Posterior cingulate gyrus (tissue), 11 donors: ENCODE measurements around the gene GDNF.
"Not testable (repeated sequence)": the region's sequence is repeated elsewhere in the genome, so short reads cannot be mapped to it uniquely, and the experiment has no call there.

Experiments used
- DNase-seq, 10 donors: peaks; one replicate each; pipeline versions ENCODE4 v3.0.0 to v3.0.0-alpha.2; 2020 to 2021; ENCODE audit warnings: mixed read lengths in 3 of 10
- intact Hi-C: fragments of 100-400 bp; cut with DNase I; formaldehyde crosslinking; loops from one replicate; pipeline ENCODE4 v1.15.1; 2023

Gene GDNF

DNA sequence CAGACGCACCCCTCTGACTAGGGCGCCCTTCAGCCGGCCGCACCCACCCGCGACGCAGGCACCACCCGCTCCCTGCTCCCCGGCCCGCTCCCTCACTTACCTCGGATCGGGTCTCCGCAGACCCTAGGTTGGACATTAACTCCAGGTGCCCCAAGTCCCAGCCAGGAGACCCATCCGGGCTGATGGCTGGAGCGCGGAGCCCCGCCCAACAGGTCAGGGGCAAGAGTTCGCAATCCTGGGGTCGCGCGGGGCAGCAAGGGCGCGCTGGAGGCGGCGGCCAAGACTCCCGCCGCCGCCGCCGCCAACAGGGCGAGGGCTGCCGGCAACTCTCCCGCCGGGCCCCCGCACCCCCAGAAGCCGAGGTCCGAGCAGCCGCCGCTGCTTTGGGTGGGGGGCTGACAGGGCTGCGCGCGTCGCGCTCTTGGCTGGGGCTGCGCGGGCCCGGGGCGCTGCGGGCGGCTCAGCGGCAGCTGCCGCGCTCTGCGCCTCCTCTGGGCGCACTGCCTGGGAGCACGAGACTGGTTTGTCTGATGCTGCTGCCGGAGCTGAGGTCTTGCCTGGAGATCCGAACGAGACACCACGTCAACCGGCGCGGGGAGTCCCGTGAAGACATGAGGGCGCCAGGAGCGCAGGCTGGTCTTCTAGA lies at the start of gene GDNF:
GDNF (minus strand) TSS at position 635 of the 646 bp plus-strand sequence. CDS start 5,245 bp downstream, outside the sequence.
- DNase-seq: peak in 9 of 10 donors; percentile 25 to 91 (median 57)
- intact Hi-C loops: no loop called here

DNA sequence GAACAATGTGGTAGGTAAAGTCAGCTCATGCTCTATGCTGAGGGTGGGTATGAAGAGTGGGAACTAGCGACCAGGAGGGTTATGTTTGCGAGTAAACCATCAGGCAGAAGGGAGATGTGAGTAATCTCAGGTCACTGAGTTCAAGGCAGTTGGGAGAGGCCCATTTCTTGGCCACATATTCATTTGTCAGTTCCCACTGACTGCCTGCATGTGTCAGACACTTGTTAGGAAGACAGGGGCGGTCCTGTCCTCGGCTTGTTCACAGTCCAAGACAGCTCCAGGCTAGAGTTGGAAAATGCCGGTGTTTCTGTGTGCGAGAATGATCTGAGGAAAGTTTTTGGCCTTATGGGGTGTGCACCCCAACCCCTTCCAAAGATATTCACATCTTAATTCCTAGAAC lies 48.6 kb upstream of the GDNF start:
- intact Hi-C loops: no loop called here
- DNase-seq: no peak

GRCh38 chr5:37886242-37886905 lies 46.5 kb upstream of the GDNF start:
- intact Hi-C loops: no loop called here
- DNase-seq: no peak

GRCh38 chr5:37882636-37883035 lies 42.8 kb upstream of the GDNF start:
- intact Hi-C loops: no loop called here
- no peak for DNase-seq

GRCh38 chr5:37881359-37881758 lies 41.5 kb upstream of the GDNF start:
- intact Hi-C loops: no loop called here
- no peak for DNase-seq

DNA sequence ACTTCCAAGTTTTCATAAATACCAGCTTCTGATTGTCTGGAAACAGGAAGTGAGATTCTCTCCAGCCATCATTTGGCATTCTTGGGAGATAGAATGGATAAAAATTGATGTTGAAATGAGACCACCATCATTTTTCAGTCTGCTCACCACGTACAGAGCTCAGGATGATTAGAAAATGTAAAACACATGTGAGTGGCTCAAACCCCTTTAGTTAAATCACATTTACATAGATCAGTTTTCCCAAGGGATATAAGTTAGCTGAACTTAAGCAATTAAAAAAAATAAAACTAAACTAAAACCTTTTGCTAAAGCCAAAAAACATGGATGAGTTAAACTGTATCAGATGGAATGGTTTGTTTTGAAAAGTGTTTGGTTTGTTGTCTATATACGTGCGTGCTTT lies 37.1 kb upstream of the GDNF start:
- DNase-seq: no peak
- intact Hi-C loops: no loop called here

GRCh38 chr5:37876245-37876644 lies 36.4 kb upstream of the GDNF start:
- intact Hi-C loops: no loop called here
- DNase-seq: no peak

GRCh38 chr5:37875051-37875787 lies 35.4 kb upstream of the GDNF start:
- intact Hi-C loops: no loop called here
- DNase-seq: no peak

DNA sequence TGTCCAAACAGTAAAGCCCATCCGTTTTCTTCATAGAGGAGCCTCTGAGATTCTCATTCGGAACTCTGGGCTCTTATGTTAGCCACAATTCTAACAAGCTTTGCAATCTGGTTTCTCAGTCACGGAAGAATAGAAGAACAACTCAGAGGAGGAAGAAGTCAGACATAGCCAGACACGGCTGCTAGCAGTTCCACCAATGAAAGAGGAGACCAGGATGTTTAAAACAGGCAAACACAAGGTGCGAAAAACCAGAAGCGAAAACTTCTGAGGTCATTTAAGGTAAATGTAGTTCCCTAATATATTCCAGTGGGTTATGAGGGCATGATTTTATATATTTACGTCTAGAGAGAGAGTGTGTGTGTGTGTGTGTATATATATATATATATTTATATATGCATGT lies 34.1 kb upstream of the GDNF start:
- no peak for DNase-seq
- intact Hi-C loops: no loop called here

- intact Hi-C loops: no loop called here
- no peak for DNase-seq
Measured at GRCh38 chr5:37871023-37871815, 31.4 kb upstream of the GDNF start.

DNA sequence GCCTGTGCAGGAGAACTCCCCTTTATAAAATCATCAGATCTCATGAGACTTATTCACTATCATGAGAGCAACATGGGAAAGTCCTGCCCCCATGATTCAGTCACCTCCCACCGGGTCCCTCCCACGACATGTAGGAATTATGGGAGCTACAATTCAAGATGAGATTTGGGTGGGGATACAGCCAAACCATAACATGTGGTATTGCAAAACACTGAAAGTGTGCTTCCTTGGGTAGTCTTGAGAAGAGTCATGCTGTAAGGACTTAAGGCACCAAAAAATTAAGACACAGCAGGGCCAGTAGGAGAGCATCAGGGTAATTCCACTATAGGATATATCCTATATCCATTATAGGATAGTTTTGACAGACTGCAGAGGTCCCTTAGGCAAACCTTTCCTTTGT lies 29.4 kb upstream of the GDNF start:
- no peak for DNase-seq
- intact Hi-C loops: no loop called here

- intact Hi-C loops: no loop called here
- DNase-seq: no peak
Measured at GRCh38 chr5:37867654-37868053, 27.8 kb upstream of the GDNF start.

DNA sequence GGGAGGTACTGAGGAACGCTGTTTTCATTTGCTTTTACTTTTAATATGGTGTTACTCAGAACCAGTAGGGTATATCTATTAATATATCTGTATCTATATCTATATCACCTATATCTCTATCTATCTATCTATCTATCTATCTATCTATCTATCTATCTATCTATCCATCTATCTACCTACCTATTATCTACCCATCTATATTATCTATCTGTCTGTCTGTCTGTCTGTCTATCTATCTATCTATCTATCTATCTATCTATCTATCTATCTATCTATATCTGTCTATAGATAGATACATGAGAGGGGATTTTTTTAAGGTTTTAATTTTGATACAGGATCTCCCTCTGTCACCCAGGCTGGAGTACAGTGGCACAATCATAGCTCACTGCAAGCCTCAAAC lies 23.1 kb upstream of the GDNF start:
- intact Hi-C loops, DNase-seq: not testable (repeated sequence)

DNA sequence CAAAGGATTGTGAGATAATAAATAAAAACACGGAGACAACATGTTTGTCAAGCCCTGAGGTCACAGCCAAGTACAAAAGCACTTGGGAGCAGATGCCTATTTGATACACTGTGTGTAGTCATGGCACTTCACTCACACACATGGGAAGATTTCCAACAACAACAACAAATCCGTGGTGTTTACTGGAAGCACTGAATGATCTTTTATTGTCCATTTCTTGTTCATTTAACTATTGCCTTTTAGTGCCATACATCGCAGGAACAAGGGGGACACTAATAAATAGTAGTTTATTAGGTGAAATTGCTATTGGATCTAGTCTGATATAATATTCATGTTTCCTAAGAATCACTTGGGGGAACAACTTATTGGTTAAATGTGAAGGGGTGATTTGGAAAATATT lies 20.4 kb upstream of the GDNF start:
- no peak for DNase-seq
- intact Hi-C loops: no loop called here

DNA sequence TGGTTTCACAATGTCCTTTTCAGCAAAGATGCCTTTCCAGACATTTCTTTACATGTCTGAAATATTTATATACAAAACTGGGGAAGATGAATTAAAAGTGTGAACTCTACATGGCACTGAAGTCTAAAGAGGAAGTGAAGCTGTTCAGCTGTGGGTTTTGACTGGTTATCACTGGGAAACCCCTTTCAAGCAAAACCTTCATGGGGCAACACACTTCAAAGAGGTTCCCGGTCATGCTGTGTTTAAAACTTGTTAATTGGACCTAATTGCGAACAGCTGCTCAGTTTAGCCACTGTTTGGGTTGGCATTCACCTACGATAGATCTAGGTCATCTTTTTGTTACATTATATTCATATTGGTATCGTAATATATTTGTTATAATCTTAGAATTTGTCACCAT lies 20.0 kb upstream of the GDNF start:
- intact Hi-C loops: no loop called here
- no peak for DNase-seq

- no peak for DNase-seq
- intact Hi-C loops: no loop called here
Measured at GRCh38 chr5:37858250-37858649, 18.4 kb upstream of the GDNF start.

- intact Hi-C loops: no loop called here
- no peak for DNase-seq
Measured at GRCh38 chr5:37857696-37858095, 17.9 kb upstream of the GDNF start.

GRCh38 chr5:37855438-37855837 lies 15.6 kb upstream of the GDNF start:
- intact Hi-C loops: no loop called here

DNA sequence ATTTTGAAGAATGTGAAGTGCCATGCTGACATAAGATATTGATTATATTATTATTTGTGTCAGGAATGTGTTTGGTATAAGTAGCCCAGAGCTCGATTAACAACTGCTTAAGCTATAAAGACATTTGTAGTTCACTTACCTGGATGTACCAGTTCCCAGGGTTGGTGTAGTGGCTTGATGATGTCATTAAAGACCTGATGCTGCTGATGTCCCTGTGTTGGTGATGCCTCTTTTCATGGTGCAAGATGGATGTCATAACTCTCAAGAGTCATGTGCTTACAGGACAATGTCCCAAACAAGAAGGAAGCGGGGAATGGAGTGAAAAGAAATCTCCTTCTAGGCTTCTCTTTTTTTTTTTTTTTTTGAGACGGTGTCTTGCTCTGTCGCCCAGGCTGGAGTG lies 11.5 kb upstream of the GDNF start:
- no peak for DNase-seq
- intact Hi-C loops: no loop called here

More at GRCh38 chr5:37855438-37855837, 15.6 kb upstream of the GDNF start:
- no peak for DNase-seq

DNA sequence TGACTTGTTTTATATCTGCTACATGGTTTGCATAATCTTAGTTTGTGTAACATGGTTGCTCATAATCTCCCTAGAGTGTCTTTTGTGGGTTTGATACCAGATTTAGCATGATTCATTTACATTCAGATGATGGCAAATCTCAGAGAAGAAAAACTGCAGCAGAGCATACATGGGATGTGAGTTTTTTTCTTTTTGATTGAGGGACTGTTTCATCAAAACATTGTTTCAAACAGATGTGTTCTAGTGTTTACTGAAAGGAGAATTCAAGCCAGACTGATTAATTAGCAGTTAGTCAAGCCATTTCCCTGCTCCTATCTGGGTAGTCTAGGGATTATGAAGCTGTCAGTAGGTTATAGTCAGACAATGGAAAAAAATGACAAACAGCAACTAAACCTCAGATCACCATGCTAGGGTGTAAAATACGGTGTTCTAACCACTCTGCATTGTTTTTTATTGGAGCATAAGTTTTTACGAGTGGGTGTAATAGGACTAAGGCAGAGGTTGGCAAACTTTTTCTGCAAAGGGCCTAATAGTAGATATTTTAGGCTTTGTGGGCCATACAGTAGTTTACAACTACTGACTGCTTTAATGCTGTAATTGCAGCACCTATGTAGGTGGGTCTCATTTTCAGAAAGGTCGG lies 10.5 kb upstream of the GDNF start:
- intact Hi-C loops: no loop called here
- DNase-seq: no peak

GRCh38 chr5:37849641-37850040 lies 9.8 kb upstream of the GDNF start:
- intact Hi-C loops: no loop called here

More at GRCh38 chr5:37849641-37850040, 9.8 kb upstream of the GDNF start:
- no peak for DNase-seq
